WTC11 (cell line): ENCODE data around the gene SLC16A9.

Source experiments
- E2F4 ChIP-seq: sonication (generic); formaldehyde crosslinking; IDR thresholded peaks from 2 replicates; pipeline ENCODE4 v1.8.1; 2022; ENCODE audit warnings: low read depth, mild to moderate bottlenecking, moderate library complexity, missing genetic modification reagents, borderline replicate concordance
- NFATC4 ChIP-seq: fragments of 250-450 bp; sonication (Bioruptor Pico); IDR thresholded peaks from 2 replicates; pipeline ENCODE4 v1.9.0; 2021; ENCODE audit warnings: mild to moderate bottlenecking
- NR1H2 ChIP-seq: sonication (generic); formaldehyde crosslinking; IDR thresholded peaks from 2 replicates; pipeline ENCODE4 v1.9.0; 2021; ENCODE audit warnings: mild to moderate bottlenecking, moderate library complexity, missing genetic modification reagents
- ZBTB21 ChIP-seq: sonication (generic); formaldehyde crosslinking; IDR thresholded peaks from 2 replicates; pipeline ENCODE4 v1.8.1; 2023; ENCODE audit warnings: mild to moderate bottlenecking, missing genetic modification reagents, borderline replicate concordance
- TF ChIP-seq, protein P1 (sequence below): sonication (generic); formaldehyde crosslinking; IDR thresholded peaks from 2 replicates; pipeline ENCODE4 v1.8.0; 2022; ENCODE audit warnings: mild to moderate bottlenecking, missing genetic modification reagents
- TF ChIP-seq, protein P2 (sequence below): fragments of 200-600 bp; IDR thresholded peaks from 2 replicates; pipeline ENCODE4 v1.8.0; 2022; ENCODE audit warnings: antibody characterized with exemption

DNA sequence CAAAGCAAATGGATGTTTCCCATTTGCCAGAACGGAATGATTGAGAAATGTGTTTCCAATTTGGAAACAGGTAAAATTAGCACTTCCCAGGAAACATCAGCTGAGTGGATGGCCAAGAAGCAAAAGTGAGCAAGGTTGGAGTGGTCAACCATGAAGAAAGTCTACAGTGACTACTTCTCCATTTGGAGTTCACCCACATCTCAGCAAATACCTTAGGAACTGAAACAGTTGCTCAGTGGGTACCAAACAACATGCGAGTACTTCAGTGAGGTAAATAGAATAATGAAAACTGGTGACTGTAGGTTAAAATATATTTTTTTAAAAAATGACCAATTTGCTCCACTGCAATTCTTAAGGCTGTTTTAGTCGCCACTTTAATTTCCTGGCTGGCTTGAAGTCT, 57.7 kb downstream of the SLC16A9 start:
- TF ChIP-seq, protein P1, sequence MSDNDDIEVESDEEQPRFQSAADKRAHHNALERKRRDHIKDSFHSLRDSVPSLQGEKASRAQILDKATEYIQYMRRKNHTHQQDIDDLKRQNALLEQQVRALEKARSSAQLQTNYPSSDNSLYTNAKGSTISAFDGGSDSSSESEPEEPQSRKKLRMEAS (CRISPR knock-in tag) = no peak
- TF ChIP-seq, protein P2, sequence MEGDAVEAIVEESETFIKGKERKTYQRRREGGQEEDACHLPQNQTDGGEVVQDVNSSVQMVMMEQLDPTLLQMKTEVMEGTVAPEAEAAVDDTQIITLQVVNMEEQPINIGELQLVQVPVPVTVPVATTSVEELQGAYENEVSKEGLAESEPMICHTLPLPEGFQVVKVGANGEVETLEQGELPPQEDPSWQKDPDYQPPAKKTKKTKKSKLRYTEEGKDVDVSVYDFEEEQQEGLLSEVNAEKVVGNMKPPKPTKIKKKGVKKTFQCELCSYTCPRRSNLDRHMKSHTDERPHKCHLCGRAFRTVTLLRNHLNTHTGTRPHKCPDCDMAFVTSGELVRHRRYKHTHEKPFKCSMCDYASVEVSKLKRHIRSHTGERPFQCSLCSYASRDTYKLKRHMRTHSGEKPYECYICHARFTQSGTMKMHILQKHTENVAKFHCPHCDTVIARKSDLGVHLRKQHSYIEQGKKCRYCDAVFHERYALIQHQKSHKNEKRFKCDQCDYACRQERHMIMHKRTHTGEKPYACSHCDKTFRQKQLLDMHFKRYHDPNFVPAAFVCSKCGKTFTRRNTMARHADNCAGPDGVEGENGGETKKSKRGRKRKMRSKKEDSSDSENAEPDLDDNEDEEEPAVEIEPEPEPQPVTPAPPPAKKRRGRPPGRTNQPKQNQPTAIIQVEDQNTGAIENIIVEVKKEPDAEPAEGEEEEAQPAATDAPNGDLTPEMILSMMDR = no peak
- TF ChIP-seq E2F4 (CRISPR knock-in tag) = no peak
- TF ChIP-seq NR1H2 (CRISPR knock-in tag) = no peak
- TF ChIP-seq NFATC4 (CRISPR knock-in tag) = no peak
- TF ChIP-seq ZBTB21 (CRISPR knock-in tag) = no peak
